ENCODE data around the gene YAE1.

The YAE1 gene

DNA sequence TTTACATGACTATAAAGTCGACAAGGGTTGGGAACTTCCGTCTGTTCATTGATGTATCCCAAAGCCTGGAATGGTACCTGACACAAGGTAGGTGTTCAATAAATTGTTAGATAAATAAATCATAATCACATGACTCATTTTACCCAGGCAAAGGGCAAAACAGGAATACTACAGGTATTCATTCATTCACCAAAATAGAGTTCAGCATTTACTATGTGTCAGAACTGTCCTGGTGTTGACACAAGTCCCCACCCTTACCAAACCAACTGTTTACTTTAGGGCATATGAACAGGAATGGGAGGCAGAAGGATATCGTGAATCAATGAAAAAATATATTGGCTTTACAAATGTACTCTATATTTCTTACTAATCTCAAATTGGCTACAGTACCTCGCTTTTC lies 666 bp upstream of the YAE1 start:
- H2BK120ac ChIP-seq (ENCODE audit: low read depth, low read length): no peak overlapping the region
- H3K23ac ChIP-seq (ENCODE audit: low read length in 2 of 2): no peak overlapping the region
- H3K9me3 ChIP-seq (ENCODE audit: control insufficient read depth, low read length): no peaks in the 10 kb centered on the region
- H3K4ac ChIP-seq (ENCODE audit: low read depth in 1 of 2, low read length in 2 of 2): no peak overlapping the region
- H2BK5ac ChIP-seq (ENCODE audit: low read depth, low read length, poor library complexity, severe bottlenecking): no peak overlapping the region
- 25% methylated on average over 2 of the region's 4 CpGs for whole genome bisulfite sequencing
- H2BK15ac ChIP-seq (ENCODE audit: low read depth, poor library complexity, severe bottlenecking): no peak overlapping the region
- H3K27me3 ChIP-seq (ENCODE audit: control insufficient read depth in 1 of 2, insufficient read depth in 1 of 2, low read length in 2 of 2): no peaks in the 10 kb centered on the region
- H2BK12ac ChIP-seq (ENCODE audit: low read length in 2 of 2): no peak overlapping the region
- no peaks in the 10 kb centered on the region for H3K4me1 ChIP-seq (ENCODE audit: control insufficient read depth, insufficient read depth, low read depth, low read length)
- H4K8ac ChIP-seq (ENCODE audit: low read length): no peak overlapping the region
- DNase-seq: no peak
- peaks cover 3 to 9% of the 10 kb centered on the region in 2 experiments for H3K36me3 ChIP-seq (ENCODE audit: control insufficient read depth in 1 of 2, insufficient read depth in 2 of 2, low read depth in 1 of 2, low read length in 2 of 2)
- H4K91ac ChIP-seq (ENCODE audit: low read length): no peak overlapping the region
- H3K79me1 ChIP-seq (replicated peaks; ENCODE audit: low read length, poor library complexity, severe bottlenecking): peaks cover 6% of the 10 kb centered on the region
- H3K18ac ChIP-seq (ENCODE audit: low read depth in 1 of 2, low read length in 2 of 2): no peak overlapping the region
- peak overlapping the region in 1 of 2 experiments; percentile 98 for H3K4me3 ChIP-seq (ENCODE audit: insufficient read depth in 1 of 2, low read depth in 1 of 2, low read length in 2 of 2)
- H3K14ac ChIP-seq (ENCODE audit: low read length in 2 of 2): no peak overlapping the region
- H3K4me2 ChIP-seq (ENCODE audit: low read length, poor library complexity, severe bottlenecking): peak overlapping the region; percentile 57
- no peak overlapping the region for H2AK5ac ChIP-seq (ENCODE audit: low read length, severe bottlenecking)
- H3K9ac ChIP-seq (ENCODE audit: low read length): peak overlapping the region; percentile 96
- no peak overlapping the region for H2AFZ ChIP-seq (ENCODE audit: low read depth, low read length)
- no peak overlapping the region for H3K27ac ChIP-seq (ENCODE audit: low read length, poor library complexity, severe bottlenecking)

DNA sequence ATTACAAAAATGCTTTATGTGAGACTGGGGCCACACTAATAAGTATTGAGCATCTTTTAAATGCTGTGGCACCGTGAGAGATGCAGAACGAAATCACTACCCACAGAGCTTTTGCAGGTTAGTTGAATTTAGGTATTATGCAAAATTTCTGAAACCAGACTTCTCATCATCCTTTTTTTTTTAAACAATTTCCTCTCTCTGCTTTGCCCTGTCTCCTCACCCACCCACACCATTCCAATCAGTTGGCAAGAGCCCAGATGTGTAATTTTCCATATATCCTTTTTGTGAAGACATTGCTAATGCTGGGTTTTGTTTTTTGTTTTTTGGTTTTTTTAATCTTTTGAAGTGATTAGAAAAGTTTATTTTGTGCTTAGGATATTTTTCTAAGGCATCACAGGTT lies 1.1 kb downstream of the YAE1 start:
- Histone ChIP-seq H4K91ac (ENCODE audit: low read length) (no peak overlapping the region), H3K36me3 (ENCODE audit: control insufficient read depth in 1 of 2, insufficient read depth in 2 of 2, low read depth in 1 of 2, low read length in 2 of 2) (peaks cover 3 to 25% of the 10 kb centered on the region in 2 experiments), H3K14ac (ENCODE audit: low read length in 2 of 2) (no peak overlapping the region), H3K4me1 (ENCODE audit: control insufficient read depth, insufficient read depth, low read depth, low read length) (no peaks in the 10 kb centered on the region), H3K9ac (ENCODE audit: low read length) (peak overlapping the region; percentile 96), H3K79me1 (replicated peaks; ENCODE audit: low read length, poor library complexity, severe bottlenecking) (peaks cover 6% of the 10 kb centered on the region), H2AFZ (ENCODE audit: low read depth, low read length) (no peak overlapping the region), H3K23ac (ENCODE audit: low read length in 2 of 2) (no peak overlapping the region), H3K4me3 (ENCODE audit: insufficient read depth in 1 of 2, low read depth in 1 of 2, low read length in 2 of 2) (peak overlapping the region in 1 of 2 experiments; percentile 98), H2BK15ac (ENCODE audit: low read depth, poor library complexity, severe bottlenecking) (no peak overlapping the region), H3K27ac (ENCODE audit: low read length, poor library complexity, severe bottlenecking) (no peak overlapping the region), H2AK5ac (ENCODE audit: low read length, severe bottlenecking) (no peak overlapping the region), H3K9me3 (ENCODE audit: control insufficient read depth, low read length) (no peaks in the 10 kb centered on the region), H2BK5ac (ENCODE audit: low read depth, low read length, poor library complexity, severe bottlenecking) (no peak overlapping the region), H2BK12ac (ENCODE audit: low read length in 2 of 2) (no peak overlapping the region), H3K18ac (ENCODE audit: low read depth in 1 of 2, low read length in 2 of 2) (no peak overlapping the region), H4K8ac (ENCODE audit: low read length) (no peak overlapping the region), H3K4me2 (ENCODE audit: low read length, poor library complexity, severe bottlenecking) (peak overlapping the region; percentile 57), H3K27me3 (ENCODE audit: control insufficient read depth in 1 of 2, insufficient read depth in 1 of 2, low read length in 2 of 2) (no peaks in the 10 kb centered on the region), H3K4ac (ENCODE audit: low read depth in 1 of 2, low read length in 2 of 2) (no peak overlapping the region), H2BK120ac (ENCODE audit: low read depth, low read length) (no peak overlapping the region)
- no CpG with 5 or more reads among the region's 2 CpGs for WGBS
- no peak for DNase-seq

DNA sequence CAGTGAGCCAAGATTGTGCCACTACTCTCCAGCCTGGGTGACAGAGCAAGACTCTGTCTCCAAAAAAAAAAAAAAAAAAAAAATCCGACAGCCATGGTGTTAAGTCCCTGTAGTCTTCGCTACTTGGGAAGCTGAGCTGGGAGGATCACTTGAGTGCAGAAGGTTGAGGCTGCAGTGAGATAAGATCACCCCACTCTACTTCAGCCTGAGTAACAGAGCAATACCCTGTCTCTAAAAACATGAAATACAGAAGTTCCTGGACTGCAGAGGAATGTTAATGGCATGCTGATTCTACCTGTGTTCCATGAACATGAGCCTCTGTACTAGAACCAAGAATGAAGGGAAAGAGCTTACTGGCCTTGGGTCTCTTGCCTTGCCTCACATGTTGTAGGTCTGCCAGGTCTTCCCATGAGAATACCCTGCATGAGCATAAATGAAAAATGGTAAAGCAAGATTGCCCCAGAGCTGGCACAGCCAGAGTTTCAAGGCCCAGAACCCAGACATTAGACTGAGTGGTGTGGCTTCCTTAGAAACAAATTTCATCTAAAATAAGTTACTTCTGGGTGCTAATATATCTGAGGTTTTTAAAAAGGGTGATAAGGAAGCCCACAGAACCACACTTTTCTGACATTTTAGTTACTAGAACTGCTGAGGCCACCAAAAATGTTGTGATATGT lies 8.6 kb downstream of the YAE1 start:
- peaks cover 13 to 50% of the 10 kb centered on the region in 2 experiments for H3K36me3 ChIP-seq (ENCODE audit: control insufficient read depth in 1 of 2, insufficient read depth in 2 of 2, low read depth in 1 of 2, low read length in 2 of 2)
- no peak overlapping the region for H3K18ac ChIP-seq (ENCODE audit: low read depth in 1 of 2, low read length in 2 of 2)
- no peak overlapping the region for H2BK120ac ChIP-seq (ENCODE audit: low read depth, low read length)
- no peak for DNase-seq
- H3K14ac ChIP-seq (ENCODE audit: low read length in 2 of 2): no peak overlapping the region
- H3K4me2 ChIP-seq (ENCODE audit: low read length, poor library complexity, severe bottlenecking): no peak overlapping the region
- H4K91ac ChIP-seq (ENCODE audit: low read length): no peak overlapping the region
- WGBS: no CpG with 5 or more reads among the region's 2 CpGs
- no peak overlapping the region for H3K27ac ChIP-seq (ENCODE audit: low read length, poor library complexity, severe bottlenecking)
- H2BK15ac ChIP-seq (ENCODE audit: low read depth, poor library complexity, severe bottlenecking): no peak overlapping the region
- no peak overlapping the region for H4K8ac ChIP-seq (ENCODE audit: low read length)
- H3K27me3 ChIP-seq (ENCODE audit: control insufficient read depth in 1 of 2, insufficient read depth in 1 of 2, low read length in 2 of 2): no peaks in the 10 kb centered on the region
- no peak overlapping the region for H2BK12ac ChIP-seq (ENCODE audit: low read length in 2 of 2)
- no peak overlapping the region for H3K9ac ChIP-seq (ENCODE audit: low read length)
- no peak overlapping the region for H2AFZ ChIP-seq (ENCODE audit: low read depth, low read length)
- H3K9me3 ChIP-seq (ENCODE audit: control insufficient read depth, low read length): no peaks in the 10 kb centered on the region
- H3K23ac ChIP-seq (ENCODE audit: low read length in 2 of 2): peak overlapping the region in 1 of 2 experiments; percentile 42
- H3K4me1 ChIP-seq (ENCODE audit: control insufficient read depth, insufficient read depth, low read depth, low read length): no peaks in the 10 kb centered on the region
- no peak overlapping the region for H2BK5ac ChIP-seq (ENCODE audit: low read depth, low read length, poor library complexity, severe bottlenecking)
- no peak overlapping the region for H3K4me3 ChIP-seq (ENCODE audit: insufficient read depth in 1 of 2, low read depth in 1 of 2, low read length in 2 of 2)
- no peak overlapping the region for H3K4ac ChIP-seq (ENCODE audit: low read depth in 1 of 2, low read length in 2 of 2)
- H2AK5ac ChIP-seq (ENCODE audit: low read length, severe bottlenecking): no peak overlapping the region
- H3K79me1 ChIP-seq (replicated peaks; ENCODE audit: low read length, poor library complexity, severe bottlenecking): peaks cover 13% of the 10 kb centered on the region

DNA sequence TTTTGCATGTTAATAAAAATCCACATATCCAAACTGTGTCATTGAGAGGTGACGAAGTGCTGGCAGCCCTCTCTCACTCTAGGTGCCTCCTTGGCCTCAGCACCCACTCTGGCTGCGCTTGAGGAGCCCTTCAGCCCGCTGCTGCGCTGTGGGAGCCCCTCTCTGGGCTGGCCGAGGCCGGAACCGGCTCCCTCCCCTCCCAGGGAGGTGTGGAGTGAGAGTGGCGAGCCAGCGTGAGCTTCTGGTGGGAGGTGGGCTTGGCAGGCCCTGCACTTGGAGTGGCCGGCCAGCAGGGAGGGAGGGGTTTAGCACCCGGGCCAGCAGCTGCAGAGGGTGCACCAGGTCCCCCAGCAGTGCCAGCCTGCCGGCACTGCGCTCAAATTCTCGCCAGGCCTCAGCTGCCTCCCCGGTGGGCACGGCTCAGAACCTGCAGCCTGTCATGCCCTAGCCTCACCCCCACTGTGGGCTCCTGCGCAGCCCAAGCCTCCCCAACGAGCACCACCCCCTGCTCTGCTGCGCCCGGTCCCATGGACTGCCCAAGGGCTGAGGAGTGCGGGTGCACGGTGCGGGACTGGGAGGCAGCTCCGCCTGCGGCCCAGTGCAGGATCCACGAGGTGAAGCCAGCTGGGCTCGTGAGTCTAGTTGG lies 11.1 kb downstream of the YAE1 start:
- Histone ChIP-seq H3K4me3 (ENCODE audit: insufficient read depth in 1 of 2, low read depth in 1 of 2, low read length in 2 of 2) (no peak overlapping the region), H3K9me3 (ENCODE audit: control insufficient read depth, low read length) (no peaks in the 10 kb centered on the region), H2AK5ac (ENCODE audit: low read length, severe bottlenecking) (no peak overlapping the region), H2BK5ac (ENCODE audit: low read depth, low read length, poor library complexity, severe bottlenecking) (no peak overlapping the region), H3K4me2 (ENCODE audit: low read length, poor library complexity, severe bottlenecking) (no peak overlapping the region), H4K91ac (ENCODE audit: low read length) (no peak overlapping the region), H3K79me1 (replicated peaks; ENCODE audit: low read length, poor library complexity, severe bottlenecking) (peaks cover 11% of the 10 kb centered on the region), H3K14ac (ENCODE audit: low read length in 2 of 2) (no peak overlapping the region), H3K27me3 (ENCODE audit: control insufficient read depth in 1 of 2, insufficient read depth in 1 of 2, low read length in 2 of 2) (no peaks in the 10 kb centered on the region), H3K27ac (ENCODE audit: low read length, poor library complexity, severe bottlenecking) (no peak overlapping the region), H4K8ac (ENCODE audit: low read length) (no peak overlapping the region), H2BK120ac (ENCODE audit: low read depth, low read length) (no peak overlapping the region), H3K4me1 (ENCODE audit: control insufficient read depth, insufficient read depth, low read depth, low read length) (no peaks in the 10 kb centered on the region), H2BK12ac (ENCODE audit: low read length in 2 of 2) (no peak overlapping the region), H3K23ac (ENCODE audit: low read length in 2 of 2) (no peak overlapping the region), H2AFZ (ENCODE audit: low read depth, low read length) (no peak overlapping the region), H3K9ac (ENCODE audit: low read length) (no peak overlapping the region), H2BK15ac (ENCODE audit: low read depth, poor library complexity, severe bottlenecking) (no peak overlapping the region), H3K4ac (ENCODE audit: low read depth in 1 of 2, low read length in 2 of 2) (no peak overlapping the region), H3K36me3 (ENCODE audit: control insufficient read depth in 1 of 2, insufficient read depth in 2 of 2, low read depth in 1 of 2, low read length in 2 of 2) (peaks cover 10 to 27% of the 10 kb centered on the region in 2 experiments), H3K18ac (ENCODE audit: low read depth in 1 of 2, low read length in 2 of 2) (no peak overlapping the region)
- no peak for DNase-seq
- WGBS: 96% methylated on average over 25 of the region's 27 CpGs

Data from mesenchymal stem cell (in vitro differentiated cells and primary cell).